ENCODE measurements around the gene MAPK8IP1. TPM values are rescaled to one million over a fixed set of nuclear protein-coding genes. Genes with fewer than 3 reads are reported as not detected.

Gene MAPK8IP1
- total and polyA plus RNA-seq, 2 donors (not counting 1 experiment from before 2014, with no cell fraction given) = 2.1 to 4.0 TPM

DNA sequence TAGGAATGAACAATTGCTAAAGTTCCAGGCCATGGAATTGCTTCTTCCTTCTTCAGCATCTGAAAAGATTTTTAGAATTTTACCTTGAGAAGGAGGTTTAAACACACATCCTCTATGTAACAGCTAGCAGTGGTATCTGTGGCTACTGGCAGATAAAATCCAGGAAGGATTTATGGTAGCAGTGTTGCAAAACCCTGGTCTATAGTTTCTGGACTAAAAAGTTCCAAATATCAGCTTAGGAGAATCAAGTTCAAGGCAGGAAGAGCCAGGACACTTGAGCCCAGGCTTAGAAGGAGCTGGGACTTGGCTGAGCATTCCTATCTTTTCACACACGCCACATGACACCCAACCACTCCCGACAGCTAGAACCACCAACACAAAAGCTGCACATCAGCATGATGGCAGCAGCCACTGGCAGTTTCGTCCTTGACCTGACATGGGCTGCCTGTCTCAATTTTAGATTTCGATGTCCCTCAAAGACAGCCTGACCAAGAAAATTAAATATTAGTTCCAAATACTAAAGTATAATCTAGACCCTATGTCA, 51.1 kb downstream of the MAPK8IP1 start:
- WGBS (ENCODE audit: insufficient coverage) = 97% methylated on average over 3 of the region's 4 CpGs
- ChIA-PET CTCF (interaction anchor here (0.8 to 11.4 kb wide), 4 partner anchors 9 to 29 kb away, joined by 3 to 98 read pairs (median 4); partner anchors contain the start of genes LARGE2 and PEX16), POLR2A (interaction anchor here (10.9 kb wide), 1 partner anchor 16 kb away, joined by 162 read pairs; the partner anchor contains the start of genes LARGE2 and PEX16)
- no peaks in the 10 kb centered on the region for H3K27me3 ChIP-seq (replicated peaks in 1 of 4; ENCODE audit: control extremely low read depth in 1 of 4, control insufficient read depth in 3 of 4, insufficient read depth in 4 of 4, low read length in 3 of 4)
- H3K4me2 ChIP-seq (replicated peaks; ENCODE audit: low read depth, low read length, poor library complexity, severe bottlenecking) = peak overlapping the region; percentile 91
- H3K4me1 ChIP-seq (ENCODE audit: control insufficient read depth in 2 of 2, insufficient read depth in 2 of 2, low read length in 2 of 2) = peaks cover 67 to 68% of the 10 kb centered on the region in 2 donors
- H3K27me3 Mint-ChIP-seq = no peaks in the 10 kb centered on the region
- peak overlapping the region; percentile 26 to 92 for H3K27ac ChIP-seq (ENCODE audit: low read length in 2 of 2)
- intact Hi-C loops (cut with micrococcal nuclease) = loop anchor here (10.0 kb wide), 1 partner anchor 1618 kb away; the partner anchor contains the start of gene CELF1
- H3K4me1 Mint-ChIP-seq = peaks cover 81% of the 10 kb centered on the region
- no peak overlapping the region for H3K4me3 ChIP-seq (ENCODE audit: control extremely low read depth in 1 of 5, extremely low read depth in 1 of 5, insufficient read depth in 1 of 5, low read depth in 2 of 5, low read length in 4 of 5)
- peaks cover 0 to 12% of the 10 kb centered on the region in 2 experiments for H3K36me3 ChIP-seq (replicated peaks in 1 of 2; ENCODE audit: control extremely low read depth in 1 of 2, control insufficient read depth in 1 of 2, extremely low read depth in 1 of 2, insufficient read depth in 2 of 2, low read length in 1 of 2)
- no peak overlapping the region for H2AFZ ChIP-seq (ENCODE audit: insufficient read depth, low read depth, low read length, poor library complexity, severe bottlenecking)
- H3K9ac ChIP-seq (ENCODE audit: low read length) = no peak overlapping the region
- H3K9me3 ChIP-seq (ENCODE audit: control extremely low read depth in 1 of 3, control insufficient read depth in 2 of 3, insufficient read depth in 1 of 3, low read length in 2 of 3) = no peaks in the 10 kb centered on the region
- no peak for DNase-seq
- ATAC-seq (ENCODE audit: low read depth) = no peak
- H3K27ac Mint-ChIP-seq = peak overlapping the region; percentile 82
- peaks cover 9% of the 10 kb centered on the region for H4K20me1 ChIP-seq (ENCODE audit: control insufficient read depth, insufficient read depth, low read length, poor library complexity, severe bottlenecking)
- H3K9me3 Mint-ChIP-seq (ENCODE audit: insufficient read depth) = no peaks in the 10 kb centered on the region
- H3K4me3 Mint-ChIP-seq = peak overlapping the region; percentile 60
- TF ChIP-seq, protein P1, sequence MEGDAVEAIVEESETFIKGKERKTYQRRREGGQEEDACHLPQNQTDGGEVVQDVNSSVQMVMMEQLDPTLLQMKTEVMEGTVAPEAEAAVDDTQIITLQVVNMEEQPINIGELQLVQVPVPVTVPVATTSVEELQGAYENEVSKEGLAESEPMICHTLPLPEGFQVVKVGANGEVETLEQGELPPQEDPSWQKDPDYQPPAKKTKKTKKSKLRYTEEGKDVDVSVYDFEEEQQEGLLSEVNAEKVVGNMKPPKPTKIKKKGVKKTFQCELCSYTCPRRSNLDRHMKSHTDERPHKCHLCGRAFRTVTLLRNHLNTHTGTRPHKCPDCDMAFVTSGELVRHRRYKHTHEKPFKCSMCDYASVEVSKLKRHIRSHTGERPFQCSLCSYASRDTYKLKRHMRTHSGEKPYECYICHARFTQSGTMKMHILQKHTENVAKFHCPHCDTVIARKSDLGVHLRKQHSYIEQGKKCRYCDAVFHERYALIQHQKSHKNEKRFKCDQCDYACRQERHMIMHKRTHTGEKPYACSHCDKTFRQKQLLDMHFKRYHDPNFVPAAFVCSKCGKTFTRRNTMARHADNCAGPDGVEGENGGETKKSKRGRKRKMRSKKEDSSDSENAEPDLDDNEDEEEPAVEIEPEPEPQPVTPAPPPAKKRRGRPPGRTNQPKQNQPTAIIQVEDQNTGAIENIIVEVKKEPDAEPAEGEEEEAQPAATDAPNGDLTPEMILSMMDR (IDR thresholded peaks at IDR 0.05) = no peak
- no peak for TF ChIP-seq EZH2 (IDR thresholded peaks at IDR 0.05; ENCODE audit: borderline replicate concordance, insufficient read depth, low read depth, low read length, poor library complexity, severe bottlenecking)
- H3K79me2 ChIP-seq (ENCODE audit: control insufficient read depth, insufficient read depth, low read length) = peaks cover 57% of the 10 kb centered on the region

DNA sequence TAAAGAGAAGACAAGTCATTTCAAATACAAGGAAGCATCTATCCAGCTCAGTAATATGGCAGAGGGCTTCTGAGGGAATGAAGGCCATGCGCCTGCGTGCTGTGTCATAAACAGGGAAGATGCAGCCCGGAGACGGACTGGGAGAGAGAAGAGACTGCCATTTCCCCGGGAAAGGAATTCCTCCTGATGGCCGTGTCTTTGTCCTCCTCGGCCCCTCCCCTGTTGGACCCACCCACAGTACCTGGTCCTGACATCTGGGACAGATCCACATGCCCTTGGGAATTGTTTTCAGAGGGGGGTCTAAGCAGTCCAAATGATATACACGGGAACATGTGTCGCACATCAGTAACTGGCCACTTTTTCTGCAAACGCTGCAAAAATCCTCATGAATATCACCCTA, 52.5 kb downstream of the MAPK8IP1 start:
- Histone ChIP-seq H3K4me1 (ENCODE audit: control insufficient read depth in 2 of 2, insufficient read depth in 2 of 2, low read length in 2 of 2) (peaks cover 60 to 62% of the 10 kb centered on the region in 2 donors), H3K9ac (ENCODE audit: low read length) (peak overlapping the region; percentile 53), H3K27me3 (replicated peaks in 1 of 4; ENCODE audit: control extremely low read depth in 1 of 4, control insufficient read depth in 3 of 4, insufficient read depth in 4 of 4, low read length in 3 of 4) (no peaks in the 10 kb centered on the region), H3K27ac (ENCODE audit: low read length in 2 of 2) (peak overlapping the region; percentile 73 to 92), H2AFZ (ENCODE audit: insufficient read depth, low read depth, low read length, poor library complexity, severe bottlenecking) (no peak overlapping the region), H3K9me3 (ENCODE audit: control extremely low read depth in 1 of 3, control insufficient read depth in 2 of 3, insufficient read depth in 1 of 3, low read length in 2 of 3) (no peaks in the 10 kb centered on the region), H3K4me3 (ENCODE audit: control extremely low read depth in 1 of 5, extremely low read depth in 1 of 5, insufficient read depth in 1 of 5, low read depth in 2 of 5, low read length in 4 of 5) (peak overlapping the region in 2 of 5 experiments; percentile 16 to 60), H3K4me2 (replicated peaks; ENCODE audit: low read depth, low read length, poor library complexity, severe bottlenecking) (peak overlapping the region; percentile 77), H3K79me2 (ENCODE audit: control insufficient read depth, insufficient read depth, low read length) (peaks cover 44% of the 10 kb centered on the region), H4K20me1 (ENCODE audit: control insufficient read depth, insufficient read depth, low read length, poor library complexity, severe bottlenecking) (no peaks in the 10 kb centered on the region), H3K36me3 (replicated peaks in 1 of 2; ENCODE audit: control extremely low read depth in 1 of 2, control insufficient read depth in 1 of 2, extremely low read depth in 1 of 2, insufficient read depth in 2 of 2, low read length in 1 of 2) (peaks cover 0 to 12% of the 10 kb centered on the region in 2 experiments)
- ChIA-PET POLR2A (interaction anchor here (1.6 to 10.9 kb wide), 2 partner anchors 8 to 17 kb away, joined by 6 to 162 read pairs; partner anchors contain the start of genes LARGE2 and PEX16), CTCF (interaction anchor here (1.1 to 11.4 kb wide), 4 partner anchors 8 to 96 kb away, joined by 3 to 98 read pairs (median 23); partner anchors contain the start of genes LARGE2 and PEX16)
- H3K4me1 Mint-ChIP-seq = peaks cover 67% of the 10 kb centered on the region
- H3K4me3 Mint-ChIP-seq = peak overlapping the region; percentile 69
- DNase-seq (no peak), ATAC-seq (ENCODE audit: low read depth) (no peak)
- no peaks in the 10 kb centered on the region for H3K27me3 Mint-ChIP-seq
- no peaks in the 10 kb centered on the region for H3K9me3 Mint-ChIP-seq (ENCODE audit: insufficient read depth)
- intact Hi-C loops (cut with micrococcal nuclease) = loop anchor here (1.0 to 10.0 kb wide), 2 partner anchors 8 to 1617 kb away; partner anchors contain the start of gene CELF1
- peak overlapping the region; percentile 90 for H3K27ac Mint-ChIP-seq
- no peak for TF ChIP-seq EZH2 (IDR thresholded peaks at IDR 0.05; ENCODE audit: borderline replicate concordance, insufficient read depth, low read depth, low read length, poor library complexity, severe bottlenecking)
- TF ChIP-seq, protein P1 (IDR thresholded peaks at IDR 0.05) = no peak
- 97% methylated on average over 5 of the region's 10 CpGs for WGBS (ENCODE audit: insufficient coverage)

All from B cell (primary cell).